GM19455 (cell line): ENCODE measurements around the gene CD6.

Source experiments
- ATAC-seq: cut with Tn5 transposase; IDR thresholded peaks from one replicate; pipeline ENCODE4 v1.9.1; 2021; ENCODE audit not compliant: unreplicated experiment

Gene CD6

GRCh38 chr11:60934790-60935605 is 36.5 kb upstream of the CD6 start:
- no peak for ATAC-seq

- no peak for ATAC-seq
Measured at GRCh38 chr11:60935676-60936442, 35.6 kb upstream of the CD6 start.

GRCh38 chr11:60936467-60937143 is 34.9 kb upstream of the CD6 start:
- ATAC-seq, result no peak

- ATAC-seq, result no peak
Measured at GRCh38 chr11:60937144-60937527, 34.3 kb upstream of the CD6 start.

- no peak for ATAC-seq
Measured at GRCh38 chr11:60937811-60938210, 33.7 kb upstream of the CD6 start.

- ATAC-seq, result no peak
Measured at GRCh38 chr11:60938500-60938899, 33.0 kb upstream of the CD6 start.

DNA sequence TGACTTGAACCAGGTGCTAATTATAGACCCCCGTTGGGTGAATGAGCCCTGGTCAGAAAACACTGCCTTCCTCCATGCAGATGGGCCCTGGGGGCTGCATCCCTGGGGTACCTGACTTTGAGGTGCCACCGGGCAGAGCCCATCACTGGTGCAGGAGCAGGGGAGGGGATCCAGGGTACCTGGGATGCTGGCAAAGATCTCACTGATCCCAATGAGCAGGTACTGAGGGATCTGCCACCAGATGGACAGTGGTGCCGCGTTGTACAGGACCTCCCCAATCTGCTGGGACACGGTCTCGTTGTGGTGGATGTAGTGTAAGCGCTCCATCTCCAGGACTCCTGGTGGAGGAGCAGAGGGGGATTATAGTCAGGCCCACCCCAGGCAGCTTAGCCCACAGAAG is 32.2 kb upstream of the CD6 start:
- no peak for ATAC-seq

GRCh38 chr11:60939855-60940254 is 31.6 kb upstream of the CD6 start:
- no peak for ATAC-seq

DNA sequence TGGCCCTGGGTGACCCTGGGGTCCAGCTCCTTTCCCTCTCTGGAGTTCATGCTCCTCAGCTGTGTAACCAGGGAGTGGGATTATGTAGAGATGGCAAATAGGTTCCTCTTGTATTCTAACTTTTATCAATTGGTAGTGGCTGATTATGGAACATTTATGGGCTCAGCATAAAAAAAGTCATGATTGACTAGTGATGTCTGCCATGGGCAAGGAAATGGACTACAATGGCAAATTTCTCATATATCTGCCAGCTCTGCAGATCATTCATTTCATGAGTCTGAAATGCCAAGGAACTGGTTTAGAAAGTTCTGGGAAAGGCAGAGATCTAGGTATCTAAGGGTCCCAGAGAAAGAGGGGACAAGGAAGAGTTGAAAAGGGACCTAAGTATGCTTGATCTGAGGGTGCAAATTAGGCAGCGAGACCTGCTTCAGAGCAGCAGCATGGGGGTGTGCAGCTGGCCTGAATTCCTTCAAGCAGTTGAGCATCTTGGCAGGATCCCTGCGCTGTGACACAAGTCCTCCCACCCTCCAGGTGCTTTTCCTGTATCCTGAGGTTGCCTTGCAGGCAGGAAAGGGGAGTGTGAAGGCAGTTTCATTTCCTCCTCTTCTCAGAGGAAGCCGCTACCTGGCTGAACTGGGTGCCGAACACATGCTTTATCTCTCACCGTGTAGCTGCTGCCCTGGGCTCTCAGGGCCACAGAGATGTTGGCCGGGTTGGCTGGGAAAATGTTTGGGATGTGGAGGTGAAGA is 29.9 kb upstream of the CD6 start:
- no peak for ATAC-seq

GRCh38 chr11:60942219-60942618 is 29.3 kb upstream of the CD6 start:
- no peak for ATAC-seq

- no peak for ATAC-seq
Measured at GRCh38 chr11:60942970-60943565, 28.4 kb upstream of the CD6 start.

DNA sequence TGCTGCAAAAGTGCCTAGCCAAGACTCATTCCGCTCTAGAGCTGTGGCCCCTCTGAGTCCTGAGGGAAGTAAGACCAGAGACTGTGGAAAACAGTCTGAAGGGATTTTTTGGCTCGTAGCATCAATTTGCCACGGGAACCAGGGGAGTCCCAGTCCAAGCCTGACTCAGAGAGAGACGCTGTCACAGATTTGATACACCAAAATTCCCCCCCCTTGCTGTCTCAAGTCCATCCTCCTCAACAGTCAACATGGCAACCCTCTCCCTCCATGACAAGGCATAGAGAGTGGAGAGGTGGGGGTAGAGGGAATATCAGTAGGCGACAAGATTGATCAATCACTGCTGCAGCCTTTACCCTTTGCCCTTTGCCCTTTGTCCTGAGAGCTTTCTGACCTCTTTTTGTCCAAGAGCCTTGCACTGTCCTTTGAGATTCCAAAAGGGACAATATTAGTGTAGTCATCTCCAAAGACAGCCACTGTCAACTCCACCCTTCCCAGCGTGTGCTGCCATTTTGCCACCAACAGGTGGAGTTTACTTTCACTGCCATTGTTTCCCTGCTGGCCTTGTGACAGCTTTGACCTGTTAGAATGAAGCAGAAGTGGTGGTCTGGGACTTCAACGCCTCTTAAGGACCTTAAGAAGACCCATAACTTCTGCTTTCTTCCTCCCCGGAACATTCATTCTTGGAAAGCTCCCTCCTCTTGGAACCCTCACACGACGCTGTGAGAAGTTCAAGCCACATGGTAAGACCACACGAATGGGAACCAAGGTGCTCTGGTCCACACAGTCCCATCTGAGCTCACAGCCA is 26.8 kb upstream of the CD6 start:
- no peak for ATAC-seq

DNA sequence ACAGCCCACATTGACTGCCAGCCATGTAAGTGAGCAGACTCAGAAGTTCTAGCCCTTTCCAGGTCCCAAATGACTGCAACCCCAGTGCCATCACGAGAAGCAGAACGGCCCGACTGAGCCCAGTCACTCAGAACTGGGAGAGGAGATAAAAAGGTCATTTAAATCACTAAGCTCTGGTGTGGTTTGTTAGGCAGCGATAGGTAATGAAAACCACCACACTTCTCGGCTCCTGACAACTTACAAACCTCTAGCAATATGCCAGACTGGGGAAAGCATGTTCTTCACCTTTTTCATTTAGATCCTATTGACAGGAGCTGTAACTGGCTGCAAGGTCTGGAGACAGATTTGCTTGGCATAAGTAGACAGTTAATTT is 26.2 kb upstream of the CD6 start:
- ATAC-seq, result no peak

DNA sequence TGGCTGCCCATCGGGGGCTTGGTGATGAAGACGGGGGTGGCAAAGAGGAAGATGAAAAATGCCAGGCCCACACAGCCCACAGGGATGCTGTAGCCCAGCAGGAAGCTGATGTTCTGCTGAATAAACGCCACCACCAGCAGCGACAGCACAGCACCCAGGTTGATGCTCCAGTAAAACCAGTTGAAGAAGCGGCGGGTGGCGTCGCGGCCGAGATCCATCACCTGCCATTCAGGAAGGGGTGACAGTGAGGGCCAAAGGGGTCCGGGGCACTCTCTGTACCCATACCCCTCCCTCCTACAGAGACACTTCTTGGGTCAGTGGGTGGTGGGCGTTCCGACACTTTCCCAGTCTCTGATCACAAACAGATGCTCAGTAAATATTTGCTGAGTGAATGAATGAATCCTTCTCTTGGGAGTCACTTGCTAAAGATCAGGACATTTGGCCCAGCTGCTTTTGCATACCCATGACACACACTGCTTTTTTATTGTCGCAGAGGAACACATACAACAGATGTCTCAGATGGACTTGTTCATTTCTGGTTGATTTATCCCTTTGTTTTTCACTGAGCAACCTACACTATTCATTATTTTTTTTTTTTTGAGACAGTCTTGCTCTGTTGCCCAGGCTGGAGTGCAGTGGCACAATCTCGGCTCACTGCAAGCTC is 24.7 kb upstream of the CD6 start:
- no peak for ATAC-seq

DNA sequence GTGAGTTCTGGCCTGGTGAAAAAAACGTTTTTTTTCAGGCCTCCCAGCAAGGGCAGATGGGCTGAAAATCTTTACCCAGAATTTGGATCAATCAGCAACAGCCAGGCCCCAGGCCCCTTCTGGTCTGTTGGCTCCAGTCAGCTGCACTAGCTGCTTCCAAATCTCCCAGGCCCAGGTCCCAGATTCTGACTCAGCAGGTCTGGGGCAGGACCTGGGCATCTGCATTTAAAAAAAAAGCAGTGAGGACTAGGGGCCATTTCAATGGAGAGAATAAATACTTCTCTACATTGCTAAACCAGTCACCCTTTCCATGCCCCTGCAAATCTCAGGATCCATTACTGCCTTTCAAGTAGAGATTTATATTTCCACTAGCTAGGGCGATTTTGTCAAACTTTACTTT is 23.8 kb upstream of the CD6 start:
- no peak for ATAC-seq

- no peak for ATAC-seq
Measured at GRCh38 chr11:60948250-60948649, 23.2 kb upstream of the CD6 start.

DNA sequence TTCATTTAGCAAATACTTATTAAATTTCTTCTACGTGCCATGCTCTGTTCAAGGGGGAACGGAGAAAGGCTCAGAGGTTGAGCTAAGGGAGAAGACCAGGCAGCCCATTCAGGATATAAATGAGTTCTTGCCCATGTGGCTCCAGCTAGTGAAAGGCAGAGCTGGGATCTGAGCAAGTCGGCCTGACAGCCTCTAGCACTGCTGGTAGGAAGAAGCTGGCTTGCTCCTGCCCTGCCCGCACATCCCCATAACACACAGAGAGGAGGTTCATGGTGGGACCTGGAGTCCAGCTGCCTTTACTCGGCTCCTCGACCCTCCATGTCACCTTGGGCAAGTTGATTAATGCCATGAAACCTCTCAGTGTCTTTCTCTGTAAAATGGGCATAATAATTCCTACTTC is 21.5 kb upstream of the CD6 start:
- no peak for ATAC-seq

DNA sequence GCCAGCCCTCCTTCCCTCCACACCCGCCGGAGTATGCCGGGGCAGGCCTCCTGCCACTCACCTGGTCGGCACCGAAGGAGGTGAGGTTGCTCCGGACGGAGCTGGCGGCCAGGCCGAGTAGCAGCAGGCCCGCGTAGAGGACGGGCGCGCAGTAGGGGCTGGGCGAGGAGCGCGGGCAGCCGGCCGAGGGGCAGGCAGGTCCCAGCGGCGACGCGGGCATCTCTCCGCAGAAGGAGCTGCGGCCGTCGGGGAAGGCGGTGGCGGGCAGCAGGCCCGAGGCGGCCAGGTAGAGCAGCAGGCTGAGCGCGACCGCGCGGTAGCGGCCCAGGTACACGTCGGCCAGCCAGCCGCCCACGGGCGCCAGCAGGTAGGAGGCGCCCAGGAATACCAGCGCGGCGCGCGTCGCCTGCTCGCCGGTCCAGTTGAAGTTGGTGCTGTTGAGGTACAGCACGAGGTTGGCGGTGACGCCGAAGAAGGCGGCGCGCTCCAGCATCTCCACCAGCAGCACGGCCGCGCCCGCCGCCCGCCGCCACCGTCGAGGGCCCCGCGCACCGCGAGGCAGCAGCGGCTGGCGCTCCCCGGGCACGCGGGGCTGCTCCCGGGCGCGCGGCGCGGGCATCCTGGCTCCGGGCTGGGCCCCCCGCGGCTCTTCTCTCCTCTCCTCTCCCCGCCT is 20.4 kb upstream of the CD6 start:
- ATAC-seq, result no peak

DNA sequence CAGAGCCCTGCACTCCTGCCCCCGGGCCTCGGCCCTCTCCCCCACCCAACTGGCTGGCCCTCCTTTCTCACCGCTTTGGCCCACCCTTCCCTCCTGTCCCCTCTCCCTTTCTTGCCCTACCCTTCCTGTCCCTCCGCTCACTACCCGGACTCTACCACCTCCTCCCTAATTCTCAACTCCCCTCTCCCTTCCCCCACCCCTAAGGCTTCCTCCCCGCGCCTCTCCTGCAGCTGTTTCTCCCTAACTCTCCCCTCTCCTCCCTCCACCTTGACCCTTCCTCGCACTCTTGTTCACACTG is 19.9 kb upstream of the CD6 start:
- no peak for ATAC-seq
